ENCODE results near the gene COL9A3. TPM values are rescaled to one million over a fixed set of nuclear protein-coding genes. Genes with fewer than 3 reads are reported as not detected.

Gene COL9A3
- 1 to 10 TPM in 1 of 3 donors, not detected in 2; 1.9 TPM for total RNA-seq
- 3.0 TPM for total RNA-seq (2013)

- H3K27me3 Mint-ChIP-seq (ENCODE audit: low read depth in 2 of 2): peaks cover 0 to 11% of the 10 kb centered on the region in 2 donors
- H3K4me1 ChIP-seq (ENCODE audit: control insufficient read depth, insufficient read depth, low read length): peaks cover 21% of the 10 kb centered on the region
- no peak within 1 kb of the TSS for H3K4me3 ChIP-seq (ENCODE audit: low read length)
- peak in 1 of 2 donors; percentile 42 for DNase-seq
- ATAC-seq: peak in 2 of 3 donors; percentile 39 to 42
- H3K27ac Mint-ChIP-seq: no peak within 1 kb of the TSS
- H3K9me3 ChIP-seq (ENCODE audit: control insufficient read depth, insufficient read depth, low read length): no peaks in the 10 kb centered on the region
- H3K9me3 Mint-ChIP-seq: no peaks in the 10 kb centered on the region
- peaks cover 13% of the 10 kb centered on the region for H3K36me3 ChIP-seq (ENCODE audit: control insufficient read depth, insufficient read depth, low read length)
- H3K27me3 ChIP-seq (ENCODE audit: control insufficient read depth, insufficient read depth, low read length): peaks cover 31% of the 10 kb centered on the region
- H3K36me3 Mint-ChIP-seq: no peaks in the 10 kb centered on the region
- H3K27ac ChIP-seq (ENCODE audit: low read length): no peak within 1 kb of the TSS
- WGBS (ENCODE audit: insufficient coverage): 15% methylated on average over 104 of the region's 108 CpGs
- peak within 1 kb of the TSS; percentile 13 for H3K4me3 Mint-ChIP-seq
- intact Hi-C loops (cut with micrococcal nuclease): no loop called here
- H3K4me1 Mint-ChIP-seq: no peaks in the 10 kb centered on the region
- TF ChIP-seq, protein P1, sequence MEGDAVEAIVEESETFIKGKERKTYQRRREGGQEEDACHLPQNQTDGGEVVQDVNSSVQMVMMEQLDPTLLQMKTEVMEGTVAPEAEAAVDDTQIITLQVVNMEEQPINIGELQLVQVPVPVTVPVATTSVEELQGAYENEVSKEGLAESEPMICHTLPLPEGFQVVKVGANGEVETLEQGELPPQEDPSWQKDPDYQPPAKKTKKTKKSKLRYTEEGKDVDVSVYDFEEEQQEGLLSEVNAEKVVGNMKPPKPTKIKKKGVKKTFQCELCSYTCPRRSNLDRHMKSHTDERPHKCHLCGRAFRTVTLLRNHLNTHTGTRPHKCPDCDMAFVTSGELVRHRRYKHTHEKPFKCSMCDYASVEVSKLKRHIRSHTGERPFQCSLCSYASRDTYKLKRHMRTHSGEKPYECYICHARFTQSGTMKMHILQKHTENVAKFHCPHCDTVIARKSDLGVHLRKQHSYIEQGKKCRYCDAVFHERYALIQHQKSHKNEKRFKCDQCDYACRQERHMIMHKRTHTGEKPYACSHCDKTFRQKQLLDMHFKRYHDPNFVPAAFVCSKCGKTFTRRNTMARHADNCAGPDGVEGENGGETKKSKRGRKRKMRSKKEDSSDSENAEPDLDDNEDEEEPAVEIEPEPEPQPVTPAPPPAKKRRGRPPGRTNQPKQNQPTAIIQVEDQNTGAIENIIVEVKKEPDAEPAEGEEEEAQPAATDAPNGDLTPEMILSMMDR (IDR thresholded peaks at IDR 0.05): no peak
These were observed at the start of gene COL9A3 for GRCh38 chr20:62816884-62817873. Gene COL9A3 (plus strand): TSS chr20:62817050. CDS start chr20:62817065, 15 bp downstream.

DNA sequence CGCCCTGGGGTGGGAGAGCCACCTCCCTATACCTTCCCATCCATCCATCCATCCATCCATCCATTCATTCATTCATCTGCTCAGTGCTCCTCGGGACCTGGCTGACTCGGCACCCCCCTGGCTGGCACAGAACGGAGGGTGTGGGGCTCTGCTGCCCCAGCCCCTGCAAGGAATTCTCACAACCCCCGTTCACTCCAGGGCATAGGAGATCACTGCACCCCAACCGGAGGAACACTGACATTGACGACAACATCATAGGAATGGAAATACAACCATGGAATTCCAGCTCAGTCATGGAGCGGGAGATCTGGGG is 48.7 kb upstream of the COL9A3 start:
- peaks cover 0 to 4% of the 10 kb centered on the region in 2 donors for H3K4me1 Mint-ChIP-seq
- Histone ChIP-seq H3K27me3 (ENCODE audit: control insufficient read depth, insufficient read depth, low read length) (no peaks in the 10 kb centered on the region), H3K27ac (ENCODE audit: low read length) (no peak overlapping the region), H3K4me3 (ENCODE audit: low read length) (no peak overlapping the region), H3K4me1 (ENCODE audit: control insufficient read depth, insufficient read depth, low read length) (no peaks in the 10 kb centered on the region), H3K36me3 (ENCODE audit: control insufficient read depth, insufficient read depth, low read length) (no peaks in the 10 kb centered on the region), H3K9me3 (ENCODE audit: control insufficient read depth, insufficient read depth, low read length) (no peaks in the 10 kb centered on the region)
- no peaks in the 10 kb centered on the region for H3K27me3 Mint-ChIP-seq (ENCODE audit: low read depth in 2 of 2)
- ATAC-seq: no peak
- no peaks in the 10 kb centered on the region for H3K9me3 Mint-ChIP-seq
- WGBS (ENCODE audit: insufficient coverage): 91% methylated on average over 8 of the region's 8 CpGs
- H3K4me3 Mint-ChIP-seq: no peak overlapping the region
- no peaks in the 10 kb centered on the region for H3K36me3 Mint-ChIP-seq
- no peak for DNase-seq
- no peak overlapping the region for H3K27ac Mint-ChIP-seq
- intact Hi-C loops (cut with micrococcal nuclease): no loop called here
- TF ChIP-seq, protein P1 (IDR thresholded peaks at IDR 0.05): no peak

DNA sequence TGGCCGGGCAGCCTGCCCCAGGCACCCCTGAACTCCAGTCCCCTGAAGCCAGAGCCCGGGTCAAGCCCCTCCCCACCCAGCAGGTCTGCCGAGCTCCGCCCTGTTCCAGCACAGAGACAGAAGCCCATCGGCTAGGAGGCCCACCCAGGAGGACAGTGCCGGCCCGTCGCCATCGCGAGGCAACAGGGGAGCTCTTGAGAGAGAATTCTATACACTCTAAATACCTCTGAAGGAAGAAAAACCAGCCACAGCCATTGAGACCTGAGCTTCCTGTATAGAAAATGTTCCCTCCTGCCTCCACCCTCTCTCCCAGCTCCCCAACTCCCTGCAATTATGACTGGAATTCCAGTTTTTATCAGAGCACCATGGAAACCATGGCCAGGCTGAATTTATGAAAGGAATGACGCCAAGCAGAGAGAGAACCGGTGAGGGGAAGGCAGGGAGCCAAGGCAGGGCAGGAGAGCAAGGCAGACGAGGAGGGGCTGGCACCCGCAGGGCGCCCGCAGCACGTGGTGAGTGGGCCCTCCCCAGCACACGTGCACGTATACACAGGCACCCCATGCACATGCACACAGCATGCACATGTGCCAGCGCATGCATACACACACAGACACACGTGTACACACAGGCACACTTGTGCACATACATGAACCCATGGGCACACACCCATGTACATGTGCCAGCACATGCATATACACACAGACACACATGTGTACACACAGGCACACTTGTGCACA is 48.1 kb upstream of the COL9A3 start:
- H3K27ac ChIP-seq (ENCODE audit: low read length): no peak overlapping the region
- ATAC-seq: peak in 1 of 3 donors; percentile 31
- no peaks in the 10 kb centered on the region for H3K4me1 ChIP-seq (ENCODE audit: control insufficient read depth, insufficient read depth, low read length)
- H3K27me3 ChIP-seq (ENCODE audit: control insufficient read depth, insufficient read depth, low read length): no peaks in the 10 kb centered on the region
- Mint-ChIP-seq H3K9me3 (no peaks in the 10 kb centered on the region), H3K36me3 (no peaks in the 10 kb centered on the region), H3K27me3 (ENCODE audit: low read depth in 2 of 2) (no peaks in the 10 kb centered on the region), H3K4me1 (peaks cover 0 to 4% of the 10 kb centered on the region in 2 donors), H3K27ac (no peak overlapping the region), H3K4me3 (no peak overlapping the region)
- no peak for DNase-seq
- TF ChIP-seq, protein P1 (IDR thresholded peaks at IDR 0.05): no peak
- 88% methylated on average over 21 of the region's 21 CpGs for WGBS (ENCODE audit: insufficient coverage)
- no peaks in the 10 kb centered on the region for H3K36me3 ChIP-seq (ENCODE audit: control insufficient read depth, insufficient read depth, low read length)
- no peaks in the 10 kb centered on the region for H3K9me3 ChIP-seq (ENCODE audit: control insufficient read depth, insufficient read depth, low read length)
- intact Hi-C loops (cut with micrococcal nuclease): no loop called here
- no peak overlapping the region for H3K4me3 ChIP-seq (ENCODE audit: low read length)

Data from natural killer cell (primary cell).